Central memory CD4-positive, alpha-beta T cell (primary cell): ENCODE data around the gene CCL3.
"Not testable (repeated sequence)": the region's sequence is repeated elsewhere in the genome, so short reads cannot be mapped to it uniquely, and the experiment has no call there.

Experiments
- DNase-seq: peaks from one replicate; pipeline ENCODE4 v3.0.0; 2022
- total RNA-seq, 3 experiments: gene quantifications; one replicate each; lab custom pipeline; 2026; lab: John Stamatoyannopoulos, UW

The CCL3 gene
- 0.05 to 10.8 (median 0.19) reads per million in 3 experiments for total RNA-seq

DNA sequence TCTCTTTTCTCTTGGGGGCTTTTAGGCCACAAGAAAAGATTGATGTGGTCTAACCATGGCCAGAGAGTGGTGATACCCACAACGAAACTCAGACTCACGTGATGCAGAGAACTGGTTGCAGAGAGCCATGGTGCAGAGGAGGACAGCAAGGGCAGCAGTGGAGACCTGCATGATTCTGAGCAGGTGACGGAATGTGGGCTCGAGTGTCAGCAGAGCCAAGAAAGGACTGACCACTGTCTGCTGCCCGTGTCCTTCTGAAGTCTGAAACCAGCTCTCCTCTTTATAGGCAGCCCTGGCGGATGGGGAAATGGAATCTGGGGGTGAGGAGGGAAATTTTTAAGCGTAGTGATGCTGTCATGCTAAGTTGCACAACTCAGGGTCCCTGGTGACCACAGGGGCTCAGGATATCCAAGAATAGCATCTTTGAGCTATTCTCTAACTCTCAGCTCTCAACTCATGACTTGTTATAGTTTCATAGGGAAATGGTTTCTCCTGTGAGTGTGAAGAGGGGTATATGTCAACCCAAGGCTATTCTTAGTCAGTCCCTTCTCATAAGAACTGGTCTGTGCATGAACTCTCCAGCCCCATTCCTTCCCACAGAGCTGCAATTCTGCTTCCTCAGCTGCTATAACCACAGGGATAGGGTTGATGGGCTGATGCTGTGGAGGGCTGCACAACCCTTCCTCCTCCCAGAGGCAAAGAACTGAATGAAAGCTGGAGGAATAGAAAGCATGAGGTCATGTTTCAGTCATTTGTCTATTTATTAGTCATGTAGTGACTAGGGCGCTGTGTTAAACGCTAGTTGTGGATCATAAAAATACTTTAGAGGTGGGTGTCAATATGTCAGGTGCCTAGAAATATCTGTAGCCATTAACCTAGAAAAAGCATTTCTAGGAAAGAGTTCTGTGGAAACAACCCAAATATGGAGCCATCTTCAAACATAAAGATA, at the start of gene CCL3:
Gene CCL3 (minus strand): TSS at position 256 of the 949 bp plus-strand sequence. CDS start 85 bp downstream, at position 171.
- no peak for DNase-seq

DNA sequence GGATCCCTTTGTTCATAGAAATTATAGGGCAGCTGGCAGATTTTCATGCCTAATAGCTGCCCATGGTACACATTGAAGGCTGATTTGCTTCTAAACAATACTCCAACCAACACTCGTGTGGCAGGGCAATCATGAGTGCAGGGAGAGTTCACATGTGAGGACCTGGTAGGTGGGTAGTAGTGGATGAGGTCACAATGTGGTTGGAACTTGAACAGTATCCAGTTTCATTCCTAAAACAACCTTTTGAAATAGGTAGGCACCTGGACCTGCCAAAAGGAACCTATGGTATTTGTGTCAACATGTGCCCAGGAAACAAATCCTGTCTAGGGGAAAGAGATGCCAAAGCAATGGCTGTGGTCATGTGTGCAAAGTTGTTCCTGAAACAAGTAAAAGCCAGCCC, 46.5 kb upstream of the CCL3 start:
- DNase-seq = no peak

- DNase-seq = no peak
Observed at GRCh38 chr17:36136036-36136435, 46.1 kb upstream of the CCL3 start.

- DNase-seq = no peak
Observed at GRCh38 chr17:36135465-36135864, 45.5 kb upstream of the CCL3 start.

- no peak for DNase-seq
Observed at GRCh38 chr17:36133602-36134236, 43.8 kb upstream of the CCL3 start.

DNA sequence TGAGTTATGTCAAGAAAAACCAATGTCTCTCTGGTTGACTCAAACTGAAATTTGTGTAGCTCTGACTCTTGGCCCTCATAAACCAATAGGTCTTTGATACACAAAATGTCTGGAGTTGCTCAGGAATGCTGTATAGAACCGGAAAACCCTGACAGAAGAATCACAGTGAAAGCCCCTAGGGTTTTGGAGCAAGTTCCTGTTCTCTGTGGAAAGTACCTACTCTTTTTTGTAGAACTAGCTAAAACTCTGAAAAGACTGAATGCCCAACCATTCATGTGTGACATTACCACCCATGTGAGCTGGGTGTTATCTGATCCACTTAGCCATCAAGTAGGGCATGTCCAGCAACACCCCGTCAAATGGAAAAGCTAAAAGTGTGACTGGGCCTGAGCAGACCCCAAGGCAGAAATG, 42.5 kb upstream of the CCL3 start:
- no peak for DNase-seq

- no peak for DNase-seq
Observed at GRCh38 chr17:36131931-36132330, 42.0 kb upstream of the CCL3 start.

DNA sequence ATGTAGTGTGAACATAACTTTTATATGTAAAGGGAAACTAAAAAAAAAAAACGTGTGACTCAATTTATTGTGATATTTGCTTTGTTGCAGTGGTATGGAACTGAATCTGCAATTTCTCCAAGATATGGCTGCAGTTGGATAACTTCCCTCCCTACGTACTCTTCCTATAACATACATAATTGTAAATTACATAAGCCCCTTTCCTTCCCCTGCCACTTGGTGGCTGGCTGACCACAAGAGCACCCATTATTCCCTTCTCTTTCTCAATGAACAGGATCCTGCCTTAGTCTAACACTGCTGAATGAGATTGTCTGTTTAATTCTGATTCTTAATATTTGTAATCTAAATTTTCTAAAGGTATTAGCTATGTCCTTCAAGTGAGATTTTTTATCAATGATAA, 41.5 kb upstream of the CCL3 start:
- DNase-seq = no peak

- no peak for DNase-seq
Observed at GRCh38 chr17:36130346-36130745, 40.4 kb upstream of the CCL3 start.

GRCh38 chr17:36129616-36130015, 39.7 kb upstream of the CCL3 start:
- DNase-seq = no peak

DNA sequence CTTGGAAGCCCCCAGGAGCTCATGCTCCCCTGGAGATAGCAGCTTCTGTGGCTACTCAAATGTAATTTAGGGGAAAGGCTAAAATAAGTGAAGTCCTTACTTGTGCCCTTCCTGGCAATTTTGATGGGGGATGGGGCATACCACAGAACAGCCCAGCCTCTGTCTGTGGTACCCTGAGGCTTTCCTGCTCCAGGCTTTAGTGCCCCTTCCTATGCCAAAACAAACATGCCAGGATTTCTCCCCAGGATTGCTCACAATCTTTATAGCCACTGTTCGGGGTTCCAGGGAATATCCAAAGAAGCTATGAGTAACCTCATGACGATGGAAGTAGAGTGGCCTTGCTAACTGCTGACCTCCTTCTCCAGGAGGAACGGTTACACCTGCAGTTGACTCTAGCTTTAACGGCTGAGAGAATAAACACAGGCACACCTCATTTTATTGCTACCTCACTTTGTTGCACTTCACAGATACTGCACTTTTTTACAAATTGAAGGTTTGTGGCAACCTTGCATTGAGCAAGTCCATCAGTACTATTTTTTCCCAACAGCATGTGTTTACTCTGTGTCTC, 38.6 kb upstream of the CCL3 start:
- no peak for DNase-seq

- no peak for DNase-seq
Observed at GRCh38 chr17:36127911-36128310, 38.0 kb upstream of the CCL3 start.

- no peak for DNase-seq
Observed at GRCh38 chr17:36127199-36127893, 37.4 kb upstream of the CCL3 start.

DNA sequence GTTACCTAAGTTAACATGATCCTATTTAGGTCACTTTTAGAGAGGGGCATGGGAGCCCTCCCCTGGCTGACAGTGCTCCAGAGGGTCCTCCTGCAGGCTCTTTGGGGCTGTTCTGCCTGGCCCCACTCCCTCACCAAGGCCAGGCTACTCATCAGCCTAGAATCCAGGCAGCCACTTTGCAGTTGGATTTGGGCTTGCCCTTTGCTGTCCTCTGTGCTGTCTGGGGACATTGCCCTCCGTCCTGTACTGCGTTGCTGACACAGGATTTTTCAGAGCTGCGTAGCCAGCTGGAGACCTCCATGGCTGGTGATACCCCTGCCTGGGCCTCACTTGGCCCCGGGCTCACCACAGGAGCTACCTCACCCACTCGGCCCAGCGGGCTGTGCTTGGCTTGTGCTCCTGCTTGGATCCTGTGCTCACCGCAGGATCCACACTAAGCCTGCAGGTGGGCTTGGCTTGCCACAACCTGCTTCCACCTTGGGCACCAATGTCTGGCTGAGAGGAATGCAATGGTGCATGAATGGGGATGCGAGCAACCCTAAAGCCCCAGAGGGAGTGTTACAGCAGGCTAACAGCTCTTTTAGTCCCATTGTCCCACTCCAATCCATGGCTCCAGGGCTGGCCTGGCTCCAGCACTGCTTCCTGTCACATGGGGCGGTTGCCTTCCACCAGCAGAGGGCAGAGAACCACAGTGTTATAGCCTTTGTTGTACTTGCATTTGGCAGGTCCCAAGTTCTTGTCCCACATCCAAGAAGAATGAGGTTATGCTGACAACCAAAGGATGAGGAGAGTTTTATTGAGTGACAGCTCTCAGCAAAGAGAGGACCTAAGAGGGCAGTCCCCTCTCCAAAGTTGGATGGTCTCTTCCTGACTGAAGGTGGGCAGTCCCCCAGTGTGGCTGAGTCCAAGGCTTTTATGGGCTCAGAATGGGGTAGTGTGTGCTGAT, 35.2 kb upstream of the CCL3 start:
- DNase-seq = no peak

- DNase-seq = no peak
Observed at GRCh38 chr17:36123431-36123830, 33.5 kb upstream of the CCL3 start.

DNA sequence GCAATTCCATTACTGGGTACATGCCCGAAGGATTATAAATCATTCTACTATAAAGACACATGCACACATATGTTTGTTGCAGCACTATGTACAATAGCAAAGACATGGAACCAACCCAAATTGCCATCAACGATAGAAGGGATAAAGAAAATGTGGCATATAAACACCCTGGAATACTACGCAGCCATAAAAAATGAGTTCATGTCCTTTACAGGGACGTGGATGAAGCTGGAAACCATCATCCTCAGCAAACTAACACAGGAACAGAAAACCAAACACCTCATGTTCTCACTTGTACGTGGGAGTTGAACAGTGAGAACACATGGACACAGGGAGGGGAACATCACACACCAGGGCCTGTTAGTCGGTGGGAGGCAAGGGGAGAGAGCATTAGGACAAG, 31.2 kb upstream of the CCL3 start:
- not testable (repeated sequence) for DNase-seq

GRCh38 chr17:36120221-36120620, 30.3 kb upstream of the CCL3 start:
- no peak for DNase-seq

GRCh38 chr17:36118477-36119353, 28.8 kb upstream of the CCL3 start:
- no peak for DNase-seq

DNA sequence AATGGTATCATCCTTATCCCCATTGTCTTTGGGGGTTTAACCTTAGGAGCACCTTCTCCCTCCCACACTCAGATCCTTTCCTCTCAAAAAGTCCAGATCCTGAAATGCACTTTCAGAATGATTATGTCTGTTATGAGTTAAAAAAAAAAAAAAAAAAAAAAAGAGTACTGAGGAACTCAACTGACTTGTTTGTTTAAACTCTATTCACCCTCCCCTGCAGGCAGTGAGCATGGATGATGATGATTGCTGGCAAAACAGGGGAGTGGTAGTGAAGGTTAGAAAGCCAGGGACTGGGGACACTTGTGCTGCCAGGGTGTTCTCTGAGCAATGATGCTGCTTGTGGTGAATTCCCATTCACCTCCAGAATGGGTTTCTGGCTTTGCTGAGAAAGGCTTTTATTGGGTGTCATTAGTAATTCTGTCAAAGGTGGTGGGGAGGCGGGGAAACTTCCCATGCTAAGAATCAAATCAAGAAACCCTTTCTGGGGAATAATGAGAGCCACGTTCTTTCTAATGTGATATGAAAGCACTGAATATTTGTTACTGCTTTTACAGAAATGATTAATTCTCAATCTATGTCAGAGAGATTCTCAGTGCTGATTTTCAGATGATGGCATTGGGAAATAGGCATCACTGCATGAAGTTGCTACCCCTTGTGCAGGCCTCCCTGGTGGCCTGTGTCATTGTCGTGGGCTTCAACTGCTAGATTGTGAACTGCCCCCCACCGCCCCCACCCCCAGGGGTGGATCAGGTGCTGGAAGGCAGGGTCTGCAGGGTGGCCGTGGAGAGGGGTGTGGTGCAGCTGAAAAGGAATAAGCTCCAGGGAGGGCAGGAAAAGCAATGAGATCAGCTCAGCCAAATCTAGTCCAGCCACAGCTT, 27.8 kb upstream of the CCL3 start:
- no peak for DNase-seq

- DNase-seq = not testable (repeated sequence)
Observed at GRCh38 chr17:36115649-36115977, 25.7 kb upstream of the CCL3 start.
